Stimulated activated CD8-positive, alpha-beta memory T cell treated with anti-CD3 and anti-CD28 coated beads, Interleukin-2, amount 100 ng/mL, for 1 hour (primary cell): ENCODE data around the gene ARRDC1.

Source experiments
- DNase-seq, 2 donors: peaks; one replicate each; pipeline ENCODE4 v3.0.0-alpha.2; 2020; ENCODE audit warnings: low read depth in 2 of 2

Gene ARRDC1

DNA sequence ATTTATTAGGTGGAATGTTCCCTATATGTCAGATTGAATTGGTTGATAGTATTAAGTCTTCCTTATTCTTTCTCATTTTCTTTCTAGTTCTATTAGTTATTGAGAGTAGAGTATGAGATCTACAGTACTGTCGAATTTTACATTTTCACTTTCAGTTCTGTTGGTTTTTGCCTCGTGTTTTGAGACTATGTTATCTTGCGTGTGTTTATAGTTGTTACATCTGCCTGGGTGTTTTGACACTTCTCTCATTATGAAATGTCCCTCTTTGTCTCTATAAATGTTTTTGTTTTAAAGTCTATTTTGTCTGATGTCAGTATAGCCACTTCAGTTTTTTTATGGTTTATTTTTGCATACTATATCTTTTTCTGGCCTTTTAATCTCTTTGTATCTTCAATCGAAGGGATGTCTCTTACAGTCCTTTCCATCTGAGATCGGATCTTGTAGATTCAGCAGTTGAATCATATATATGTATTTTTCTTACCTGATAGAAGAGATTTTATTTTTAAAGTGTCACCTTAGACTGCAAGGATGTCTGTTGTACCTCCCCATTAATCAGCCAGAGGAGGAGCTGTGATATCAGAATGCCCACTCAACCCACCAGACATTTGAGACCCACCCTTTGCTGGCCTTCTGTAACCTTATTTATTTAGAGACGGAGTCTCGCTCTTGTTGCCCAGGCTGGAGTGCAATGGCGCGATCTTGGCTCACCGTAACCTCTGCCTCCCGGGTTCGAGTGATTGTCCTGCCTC is 34.0 kb downstream of the ARRDC1 start:
- DNase-seq: no peak

DNA sequence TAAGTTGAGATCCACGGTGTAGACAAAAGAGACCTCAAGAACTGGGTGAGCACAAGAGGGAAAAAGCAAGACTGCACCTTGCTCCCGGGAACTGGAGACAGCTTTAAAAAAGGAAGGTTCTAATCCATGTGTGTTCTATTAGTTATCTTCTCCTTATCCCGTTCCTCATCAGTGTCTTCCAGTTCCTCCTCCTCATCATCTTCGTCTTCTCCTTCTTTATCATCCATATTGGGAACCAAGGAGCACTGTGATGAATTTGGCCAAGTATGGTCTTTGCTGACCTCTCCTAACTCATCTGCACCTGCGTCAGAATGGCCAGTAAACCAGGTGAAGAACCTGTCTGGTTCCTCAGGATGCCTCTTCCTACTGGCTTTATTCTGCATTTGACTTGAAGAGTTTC is 35.4 kb downstream of the ARRDC1 start:
- DNase-seq: no peak

DNA sequence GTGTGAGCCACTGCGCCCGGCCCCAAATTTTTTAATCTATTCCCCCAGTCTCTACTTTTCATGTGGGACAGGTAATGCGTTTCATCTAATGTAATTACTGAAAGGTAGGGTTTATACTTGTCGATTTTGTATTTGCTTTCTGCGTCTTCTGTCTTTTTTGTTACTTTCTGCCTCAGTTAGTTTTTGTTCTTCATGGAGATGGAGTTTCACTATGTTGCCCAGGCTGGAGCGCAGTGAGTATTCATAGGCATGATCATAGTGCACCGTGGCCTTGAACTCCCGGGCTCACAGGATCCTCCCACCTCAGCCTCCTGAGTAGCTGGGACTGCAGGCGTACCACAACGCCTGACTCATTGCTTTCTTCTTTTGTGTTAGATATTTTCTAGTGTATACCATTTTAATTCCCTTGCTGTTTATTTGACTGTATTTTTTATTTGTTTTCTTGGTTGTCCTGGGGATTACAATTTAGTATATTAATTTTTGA is 36.7 kb downstream of the ARRDC1 start:
- DNase-seq: no peak

DNA sequence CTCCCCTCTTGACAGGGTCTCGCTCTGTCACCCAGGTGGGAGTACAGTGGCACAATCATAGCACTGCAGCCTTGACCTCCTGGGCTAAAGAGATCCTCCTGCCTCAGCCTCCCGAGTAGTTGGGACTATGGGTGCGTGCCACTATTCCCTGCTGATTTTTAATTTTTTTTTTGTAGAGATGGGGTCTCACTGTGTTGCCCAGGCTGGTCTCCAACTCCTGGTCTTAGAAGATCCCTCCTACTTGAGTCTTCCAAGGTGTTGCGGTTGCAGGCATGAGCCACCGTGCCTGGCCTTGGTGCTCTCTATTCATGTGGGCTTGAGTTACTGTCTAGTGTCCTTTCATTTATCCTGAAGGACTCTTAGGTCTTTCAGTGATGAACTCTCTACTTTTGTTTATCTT is 37.4 kb downstream of the ARRDC1 start:
- DNase-seq: no peak

DNA sequence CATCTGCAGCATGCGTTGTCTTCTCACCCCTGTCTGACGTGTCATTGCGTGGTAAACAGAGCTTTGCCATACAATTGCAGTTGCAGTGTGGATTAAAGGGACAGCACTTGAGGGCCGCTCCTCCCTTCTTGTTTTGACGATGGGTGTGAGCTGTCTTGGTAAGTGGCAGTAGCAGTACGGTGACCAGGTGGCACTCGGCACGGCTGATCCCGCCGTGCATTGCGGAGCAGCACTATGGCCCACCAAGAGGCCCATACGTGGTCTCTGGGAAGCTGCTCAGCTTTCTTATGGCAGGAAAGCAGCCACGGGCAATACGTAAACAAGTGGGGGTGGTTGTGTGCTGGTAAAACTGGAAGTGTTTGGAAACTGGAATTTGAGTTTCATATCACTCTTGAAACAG is 38.4 kb downstream of the ARRDC1 start:
- DNase-seq: no peak

DNA sequence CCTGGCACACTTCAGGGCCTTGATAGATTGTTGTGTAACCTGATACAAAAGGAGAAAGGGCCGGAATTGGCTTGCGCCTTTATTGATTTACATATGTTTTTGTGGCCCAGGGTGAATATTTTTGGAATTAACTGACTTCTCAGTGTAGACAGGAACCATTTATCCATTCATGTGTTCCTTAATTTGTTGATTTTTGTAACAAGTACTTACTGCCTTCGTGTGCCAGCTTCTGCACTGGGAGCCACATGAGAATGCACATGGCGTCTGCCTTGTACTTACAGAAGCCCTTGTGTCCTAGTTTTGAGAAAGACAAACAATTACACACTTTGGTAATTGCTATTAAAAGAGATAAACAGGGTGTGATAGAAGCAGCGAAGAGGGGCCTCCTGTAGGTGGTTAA is 39.7 kb downstream of the ARRDC1 start:
- DNase-seq: no peak

DNA sequence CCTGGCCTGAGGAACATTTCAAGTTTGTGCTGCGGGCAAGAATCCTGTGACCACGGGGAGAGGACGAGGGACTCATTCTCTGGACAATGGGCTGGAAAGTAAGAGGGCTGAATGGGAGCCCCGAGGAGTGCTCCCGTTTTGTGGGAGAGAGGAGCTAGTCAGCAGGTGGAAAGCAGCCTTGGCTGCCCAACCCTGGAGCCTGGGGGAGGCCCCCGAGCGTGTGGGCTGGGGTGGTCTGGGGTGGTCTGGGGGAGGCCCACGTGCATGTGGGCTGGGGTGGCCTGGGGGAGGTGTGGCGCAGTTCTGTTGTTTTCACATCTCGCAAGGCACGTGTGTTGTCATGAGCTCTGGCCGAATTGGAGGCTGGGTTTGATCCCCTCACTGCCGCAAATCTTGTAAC is 40.9 kb downstream of the ARRDC1 start:
- no peak for DNase-seq

DNA sequence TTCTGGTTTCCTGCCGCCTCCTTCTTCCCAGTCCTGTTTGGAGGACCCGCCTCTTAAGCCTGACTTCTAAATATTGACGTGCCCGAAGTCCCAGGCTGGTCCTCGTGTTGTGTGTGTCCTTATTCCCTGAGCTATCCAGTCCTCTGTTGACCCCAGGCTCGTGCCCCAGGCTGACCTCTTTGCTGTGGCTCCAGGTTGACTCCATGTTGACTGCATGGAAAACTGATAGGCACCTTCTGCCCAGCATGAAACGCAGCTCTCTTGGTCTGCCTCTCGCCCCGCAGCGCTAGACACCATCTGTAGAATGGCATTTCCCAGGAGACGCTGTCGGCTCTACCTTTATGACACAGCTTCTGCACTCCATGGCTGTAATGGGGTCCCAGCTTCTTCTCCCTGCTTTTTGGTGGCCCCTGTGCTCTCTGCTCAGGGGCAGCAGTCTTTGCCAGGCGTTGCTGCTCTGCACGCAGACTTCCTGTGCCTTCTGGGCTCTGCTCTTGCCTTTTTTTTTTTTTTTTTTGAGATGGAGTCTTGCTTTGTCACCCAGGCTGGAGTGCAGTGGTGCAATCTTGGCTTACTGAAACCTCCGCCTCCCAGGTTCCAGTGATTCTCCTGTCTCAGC is 41.7 kb downstream of the ARRDC1 start:
- DNase-seq: no peak

DNA sequence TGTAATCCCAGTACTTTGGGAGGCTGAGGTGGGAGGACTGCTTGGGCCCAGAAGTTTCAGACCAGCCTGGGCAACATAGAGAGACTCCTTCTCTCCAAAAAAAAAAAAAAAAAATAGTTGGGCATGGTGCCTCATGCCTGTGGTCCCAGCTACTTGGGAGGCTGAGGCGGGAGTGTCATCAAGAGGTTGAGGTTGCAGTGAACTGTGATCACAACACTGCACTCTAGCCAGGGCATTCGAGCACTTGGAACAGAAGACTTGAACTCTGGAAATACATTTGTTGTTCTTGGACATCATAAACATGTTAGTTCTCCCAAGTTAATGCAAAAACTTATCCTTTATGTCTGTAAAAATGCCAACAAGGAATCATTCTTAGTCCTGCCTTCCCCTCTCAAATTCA is 42.9 kb downstream of the ARRDC1 start:
- no peak for DNase-seq

DNA sequence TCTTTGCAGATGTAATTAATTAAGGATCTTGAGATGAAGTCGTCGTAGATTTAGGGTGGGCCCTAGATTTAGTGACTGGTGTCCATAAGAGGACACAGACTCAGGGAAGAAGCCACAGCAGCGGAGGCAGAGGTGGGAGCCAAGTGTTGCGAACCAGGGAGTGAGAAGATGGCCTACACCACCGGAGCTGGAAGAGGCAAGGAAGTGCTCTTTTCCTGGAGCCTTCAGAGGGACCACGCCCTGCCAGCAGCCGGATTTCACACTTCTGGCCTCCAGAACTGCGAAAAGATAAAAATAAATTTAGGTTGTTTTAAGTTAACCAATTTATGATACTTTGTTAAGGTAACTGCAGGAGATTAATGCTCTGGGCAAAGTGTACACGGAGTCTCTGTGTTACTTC is 44.1 kb downstream of the ARRDC1 start:
- no peak for DNase-seq

DNA sequence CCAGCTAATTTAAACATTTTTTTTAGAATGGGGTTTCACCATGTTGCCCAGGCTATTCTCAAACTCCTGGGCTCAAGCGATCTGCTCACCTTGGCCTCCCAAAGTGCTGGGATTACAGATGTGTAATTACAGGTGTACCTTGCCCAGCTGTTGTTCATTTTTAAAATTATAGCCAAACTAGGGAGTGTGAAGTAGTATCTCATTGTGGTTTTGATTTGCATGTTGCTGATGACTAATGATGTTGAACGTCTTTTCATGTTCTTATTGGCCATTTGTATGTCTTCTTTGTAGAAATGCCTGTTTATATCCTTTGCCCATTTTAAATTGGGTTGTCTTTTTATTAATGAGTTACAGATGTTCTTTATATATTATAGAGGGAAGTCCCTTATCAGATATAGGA is 44.8 kb downstream of the ARRDC1 start:
- no peak for DNase-seq

DNA sequence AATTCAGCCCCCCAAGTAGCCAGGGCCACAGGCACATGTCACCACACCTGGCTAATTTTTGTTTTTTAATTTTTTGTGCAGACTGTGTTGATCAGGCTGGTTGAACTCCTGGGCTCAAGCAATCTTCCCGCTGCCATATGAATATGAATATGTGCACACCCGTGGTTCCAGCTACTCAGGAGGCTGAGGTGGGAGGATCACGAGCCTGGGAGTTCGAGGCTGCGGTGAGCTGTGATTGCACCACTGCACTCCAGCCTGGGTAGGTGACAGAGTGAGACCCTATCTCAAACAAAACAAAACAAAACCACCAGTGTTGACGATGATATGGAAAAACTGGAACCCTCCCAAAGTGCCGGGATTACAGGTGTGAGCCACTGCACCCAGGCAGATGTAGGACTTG is 45.3 kb downstream of the ARRDC1 start:
- no peak for DNase-seq

DNA sequence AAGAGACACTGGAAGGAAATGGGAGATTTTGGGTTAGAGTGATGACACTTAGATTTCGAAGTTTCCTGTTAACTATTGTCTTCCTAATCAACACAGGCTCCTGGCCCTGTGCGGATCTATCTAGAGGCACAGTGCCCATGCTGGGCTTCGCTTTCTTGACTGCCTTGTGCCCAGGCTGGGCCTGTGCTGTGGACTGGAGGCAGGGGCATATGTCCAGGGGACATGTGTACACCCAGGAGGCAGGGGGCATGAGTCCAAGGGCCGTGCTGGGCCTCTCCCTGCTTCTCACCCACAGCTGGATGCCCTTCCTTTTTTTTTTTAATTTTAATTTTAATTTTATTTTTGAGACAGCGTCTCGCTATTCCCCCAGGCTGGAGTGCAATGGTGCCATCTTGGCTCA is 50.9 kb downstream of the ARRDC1 start:
- no peak for DNase-seq

DNA sequence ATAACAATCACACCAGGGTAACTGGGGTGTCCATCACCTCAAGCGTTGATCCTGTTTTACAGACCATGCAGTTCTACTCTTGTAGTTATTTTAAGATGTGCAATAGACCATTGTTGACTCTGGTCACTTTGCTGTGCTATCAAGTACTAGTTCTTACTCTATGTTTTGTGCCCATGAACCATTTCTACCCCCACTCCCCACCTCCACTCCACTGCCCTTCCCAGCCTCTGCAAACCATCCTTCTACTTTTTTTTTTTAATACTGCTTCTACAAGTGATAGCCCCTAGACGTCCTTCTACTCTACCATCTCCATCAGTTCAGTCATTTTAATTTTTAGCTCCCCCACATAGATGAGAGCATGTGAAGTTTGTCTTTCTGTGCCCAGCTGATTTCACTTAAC is 52.1 kb downstream of the ARRDC1 start:
- no peak for DNase-seq

DNA sequence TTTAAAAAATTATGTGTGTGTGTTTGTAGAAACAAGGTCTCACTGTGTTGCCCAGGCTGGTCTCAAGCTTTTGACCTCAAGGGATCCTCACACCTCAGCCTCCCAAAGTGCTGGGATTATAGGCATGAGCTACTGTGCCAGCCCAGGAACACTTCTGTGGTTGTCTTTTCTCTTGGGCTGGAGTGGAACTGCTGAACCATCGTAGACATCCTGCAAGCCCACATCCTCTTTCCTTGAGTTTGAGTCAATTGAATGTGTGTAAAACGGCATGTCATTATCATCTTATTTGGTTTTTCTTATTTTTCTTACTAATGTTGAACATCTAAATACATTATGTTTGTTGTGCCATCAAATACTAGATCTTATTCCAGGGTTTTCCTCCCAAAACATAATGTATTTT is 53.3 kb downstream of the ARRDC1 start:
- no peak for DNase-seq

DNA sequence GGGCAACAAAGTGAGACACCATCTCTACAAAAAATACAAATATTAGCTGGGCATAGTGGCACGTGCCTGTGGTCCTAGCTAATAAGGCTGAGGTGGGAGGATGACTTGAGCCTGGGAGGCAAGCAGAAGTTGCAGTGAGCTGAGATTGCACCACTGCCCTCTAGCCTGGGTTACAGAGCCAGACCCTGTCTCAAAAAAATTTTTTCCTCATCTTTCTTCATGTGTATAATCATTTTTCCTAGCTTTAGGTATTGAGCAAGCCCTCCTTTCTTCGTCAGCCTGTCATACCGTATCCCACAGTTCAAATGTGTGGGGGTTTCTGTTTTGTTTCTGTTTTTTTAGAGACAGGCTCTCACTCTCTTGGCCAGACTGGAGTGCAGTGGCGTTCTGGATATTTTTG is 54.7 kb downstream of the ARRDC1 start:
- no peak for DNase-seq

DNA sequence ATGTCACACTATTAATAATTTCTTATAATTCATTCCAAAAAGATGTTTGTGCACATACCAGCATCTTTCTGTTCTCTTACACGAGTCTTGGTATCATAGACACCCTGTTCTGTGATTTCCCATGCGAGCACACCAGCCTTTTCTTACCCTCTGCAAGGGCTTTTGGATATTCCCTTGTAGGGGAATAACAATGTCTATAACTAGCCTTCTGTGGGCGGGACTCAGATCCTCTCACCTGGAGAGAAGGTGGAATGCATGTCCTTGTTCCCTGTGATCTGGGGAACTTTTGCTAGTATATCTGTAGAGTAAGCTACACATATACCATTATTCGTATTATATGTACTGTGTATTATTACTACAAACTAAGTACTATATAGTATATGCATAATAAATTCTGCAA is 58.1 kb downstream of the ARRDC1 start:
- no peak for DNase-seq

DNA sequence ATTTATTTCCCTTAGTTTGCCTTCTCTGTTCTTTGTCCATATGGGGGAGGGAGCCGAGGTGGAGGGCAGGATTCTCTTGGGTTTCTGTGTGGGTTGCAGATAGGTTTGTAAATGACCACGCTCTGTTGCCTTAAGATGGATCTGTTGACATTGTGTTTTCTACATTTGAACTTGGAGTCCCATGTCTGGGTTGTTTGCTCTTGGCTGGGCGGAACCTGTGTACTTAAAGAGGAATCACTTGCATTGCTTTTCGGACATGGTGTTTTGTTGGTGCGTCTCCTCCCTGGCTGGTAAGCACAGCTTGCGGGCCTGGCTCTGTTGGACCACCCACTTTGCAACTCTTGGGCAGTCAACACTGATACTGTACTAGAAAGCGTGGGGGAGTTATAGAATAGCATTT is 59.2 kb downstream of the ARRDC1 start:
- no peak for DNase-seq
